Testis (tissue), 2 donors: ENCODE results near the gene AFAP1L2.

Experiments
- POLR2A ChIP-seq: fragments of 450-650 bp; IDR thresholded peaks from one replicate; pipeline ENCODE4 v1.6.1; 2017; ENCODE audit warnings: antibody characterized with exemption, mild to moderate bottlenecking, moderate library complexity
- TF ChIP-seq, protein P1 (sequence below), 3 experiments: fragments of 450-650 bp in 2 of 3; fragments of 200-600 bp in 1 of 3; sonication (generic) in 1 of 3; IDR thresholded peaks; one replicate each; pipeline ENCODE4 v1.5.1; 2016 to 2019; ENCODE audit warnings: antibody characterized with exemption in 3 of 3, mild to moderate bottlenecking in 2 of 3, moderate library complexity in 1 of 3

- TF ChIP-seq, protein P1, sequence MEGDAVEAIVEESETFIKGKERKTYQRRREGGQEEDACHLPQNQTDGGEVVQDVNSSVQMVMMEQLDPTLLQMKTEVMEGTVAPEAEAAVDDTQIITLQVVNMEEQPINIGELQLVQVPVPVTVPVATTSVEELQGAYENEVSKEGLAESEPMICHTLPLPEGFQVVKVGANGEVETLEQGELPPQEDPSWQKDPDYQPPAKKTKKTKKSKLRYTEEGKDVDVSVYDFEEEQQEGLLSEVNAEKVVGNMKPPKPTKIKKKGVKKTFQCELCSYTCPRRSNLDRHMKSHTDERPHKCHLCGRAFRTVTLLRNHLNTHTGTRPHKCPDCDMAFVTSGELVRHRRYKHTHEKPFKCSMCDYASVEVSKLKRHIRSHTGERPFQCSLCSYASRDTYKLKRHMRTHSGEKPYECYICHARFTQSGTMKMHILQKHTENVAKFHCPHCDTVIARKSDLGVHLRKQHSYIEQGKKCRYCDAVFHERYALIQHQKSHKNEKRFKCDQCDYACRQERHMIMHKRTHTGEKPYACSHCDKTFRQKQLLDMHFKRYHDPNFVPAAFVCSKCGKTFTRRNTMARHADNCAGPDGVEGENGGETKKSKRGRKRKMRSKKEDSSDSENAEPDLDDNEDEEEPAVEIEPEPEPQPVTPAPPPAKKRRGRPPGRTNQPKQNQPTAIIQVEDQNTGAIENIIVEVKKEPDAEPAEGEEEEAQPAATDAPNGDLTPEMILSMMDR (IDR thresholded peaks at IDR 0.05): no peak
- TF ChIP-seq POLR2A: no peak
Observed at GRCh38 chr10:114258274-114258840, 145.9 kb downstream of the AFAP1L2 start.
